OCI-LY7 (cell line): ENCODE data around the gene LHX3. TPM values are rescaled to one million over a fixed set of nuclear protein-coding genes. Genes with fewer than 3 reads are reported as not detected.

ENCODE experiments used
- BruUV-seq: library from RNA; stranded (reverse); fragments of 400-500 nt; replicated peaks from 2 replicates; lab custom pipeline; 2021; lab: Mats Ljungman, UMichigan
- CTCF ChIA-PET: fragments of 300-600 bp; sonication (Branson Sonifier 250); formaldehyde crosslinking; loops from one replicate; lab custom pipeline; 2022; ENCODE audit warnings: antibody characterized with exemption; ENCODE audit not compliant: unreplicated experiment; lab: Charles Lee
- POLR2A ChIA-PET: fragments of 300-600 bp; sonication (Branson Sonifier 250); formaldehyde crosslinking; loops from one replicate; lab custom pipeline; 2022; ENCODE audit warnings: antibody characterized with exemption; lab: Charles Lee
- DNase-seq: peaks from one replicate; pipeline ENCODE4 v3.0.0-alpha.2; 2015; ENCODE audit warnings: low spot score
- H2AFZ ChIP-seq: fragments of 200-600 bp; sonication (generic), shearing (Covaris generic); 2 replicates; pipeline ENCODE4 v1.6.1; 2014; ENCODE audit warnings: mild to moderate bottlenecking, antibody characterized with exemption, low read length, moderate library complexity
- H3K27ac ChIP-seq: fragments of 200-600 bp; sonication (generic); 2 replicates; pipeline ENCODE4 v1.5.1; 2014; ENCODE audit warnings: mixed run types, low read depth, mild to moderate bottlenecking, moderate library complexity, low read length, inconsistent platforms; ENCODE audit not compliant: poor library complexity, severe bottlenecking
- H3K36me3 ChIP-seq: fragments of 200-600 bp; sonication (generic); 2 replicates; pipeline ENCODE4 v1.6.1; 2014; ENCODE audit warnings: mild to moderate bottlenecking, antibody characterized with exemption, low read length, moderate library complexity, mixed read lengths; ENCODE audit not compliant: insufficient read depth
- H3K4me1 ChIP-seq: fragments of 200-600 bp; sonication (generic); 2 replicates; pipeline ENCODE4 v1.5.1; 2014; ENCODE audit warnings: mild to moderate bottlenecking, low read length; ENCODE audit not compliant: insufficient read depth, poor library complexity, severe bottlenecking
- H3K4me2 ChIP-seq: fragments of 200-600 bp; sonication (generic); 2 replicates; pipeline ENCODE4 v1.6.1; 2014; ENCODE audit warnings: mild to moderate bottlenecking, low read length
- H3K4me3 ChIP-seq: fragments of 200-600 bp; sonication (generic); 2 replicates; pipeline ENCODE4 v1.5.1; 2014; ENCODE audit warnings: mild to moderate bottlenecking, low read depth, low read length; ENCODE audit not compliant: poor library complexity, severe bottlenecking
- H3K79me2 ChIP-seq: fragments of 200-600 bp; sonication (generic); 2 replicates; pipeline ENCODE4 v1.6.1; 2016; ENCODE audit warnings: low read depth, mild to moderate bottlenecking, low read length, moderate library complexity, mixed read lengths; ENCODE audit not compliant: insufficient read depth
- H3K9me2 ChIP-seq: fragments of 200-600 bp; sonication (generic); 2 replicates; pipeline ENCODE4 v1.6.1; 2016; ENCODE audit warnings: mild to moderate bottlenecking, low read length, mixed read lengths; ENCODE audit not compliant: insufficient read depth
- H3K9me3 ChIP-seq: fragments of 200-600 bp; sonication (generic); 2 replicates; pipeline ENCODE4 v1.6.1; 2014; ENCODE audit warnings: mild to moderate bottlenecking, mixed run types, low read length, mixed read lengths
- H4K20me1 ChIP-seq: fragments of 200-600 bp; sonication (generic); 2 replicates; pipeline ENCODE4 v1.6.1; 2014; ENCODE audit warnings: mild to moderate bottlenecking, antibody characterized with exemption, low read length, moderate library complexity, mixed read lengths; ENCODE audit not compliant: insufficient read depth
- EZH2phosphoT487 ChIP-seq: fragments of 200-600 bp; sonication (generic); IDR thresholded peaks from 2 replicates; pipeline ENCODE4 v1.6.1; 2018; ENCODE audit warnings: low read depth, borderline replicate concordance, mild to moderate bottlenecking, mixed run types, antibody characterized with exemption, low read length, moderate library complexity, mixed read lengths
- intact Hi-C: fragments of 100-400 bp; cut with micrococcal nuclease; formaldehyde crosslinking; loops from one replicate; pipeline ENCODE4 v1.10.0; 2022; ENCODE audit not compliant: unreplicated experiment
- total RNA-seq, 2 experiments: library from RNA; depleted of rRNA in 1 of 2; stranded (reverse); fragments of >200 nt in 1 of 2; shearing (Covaris generic) in 1 of 2; gene quantifications; 2 replicates each; pipeline ENCODE4 v1.2.3, GENCODE V29; 2014 to 2022
- TF ChIP-seq, protein P1 (sequence below): fragments of 200-600 bp; sonication (generic); conservative IDR thresholded peaks from 2 replicates; pipeline ENCODE4 v1.5.1; 2014; ENCODE audit warnings: mild to moderate bottlenecking, antibody characterized with exemption, low read length, moderate library complexity, mixed read lengths

Gene LHX3
- total RNA-seq, 2 experiments from 2014 or later: 0.15 TPM; not detected in 1

DNA sequence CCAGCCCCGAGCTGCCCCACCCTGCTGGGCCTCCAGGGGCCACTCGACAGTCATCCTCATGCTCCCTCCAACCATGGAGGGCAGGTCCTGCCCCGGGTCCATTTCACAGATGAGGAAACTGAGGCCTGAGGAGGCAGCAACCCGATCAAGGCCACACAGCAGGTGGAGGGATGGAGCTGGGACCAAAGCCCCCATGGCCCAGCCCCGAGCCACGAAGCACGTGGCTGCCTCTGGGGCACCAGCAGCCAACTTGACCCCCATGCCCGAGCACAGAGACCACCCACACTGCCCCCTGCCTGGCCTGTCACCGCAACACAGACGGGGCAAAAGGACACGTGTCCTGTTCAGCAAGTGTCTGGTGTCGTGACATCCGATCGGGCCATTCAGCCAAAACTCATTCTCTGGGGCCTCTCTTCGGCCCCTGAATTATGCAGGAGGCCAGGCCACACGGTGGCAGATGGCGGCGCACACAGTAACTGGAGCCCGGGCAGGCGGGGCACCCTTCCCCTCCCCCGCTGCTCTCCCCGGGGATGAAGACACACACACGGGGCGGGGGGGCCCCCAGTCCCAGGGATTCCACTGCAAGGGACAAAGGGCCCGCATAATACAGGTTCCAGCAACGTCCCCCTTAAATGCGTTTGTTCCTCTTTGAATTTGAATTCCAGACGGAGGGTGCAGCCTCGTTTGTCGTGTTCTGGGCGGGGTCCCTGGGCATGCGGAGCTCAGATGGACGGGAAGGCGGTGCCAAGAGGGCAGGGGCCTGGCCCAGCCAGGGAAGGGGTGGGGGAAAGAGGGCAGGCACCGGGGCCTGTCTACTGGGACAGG is 56.8 kb downstream of the LHX3 start:
- BruUV-seq: no TSS peak
- H3K9me3 ChIP-seq: no peaks in the 10 kb centered on the region
- ChIA-PET CTCF (no interaction called here), POLR2A (no interaction called here)
- intact Hi-C loops: no loop called here
- H3K4me3 ChIP-seq: no peak overlapping the region
- H3K4me1 ChIP-seq: no peaks in the 10 kb centered on the region
- no peak overlapping the region for H2AFZ ChIP-seq
- no peak overlapping the region for H3K4me2 ChIP-seq
- DNase-seq: no peak
- no peaks in the 10 kb centered on the region for H3K36me3 ChIP-seq
- TF ChIP-seq EZH2phosphoT487: no peak
- TF ChIP-seq, protein P1, sequence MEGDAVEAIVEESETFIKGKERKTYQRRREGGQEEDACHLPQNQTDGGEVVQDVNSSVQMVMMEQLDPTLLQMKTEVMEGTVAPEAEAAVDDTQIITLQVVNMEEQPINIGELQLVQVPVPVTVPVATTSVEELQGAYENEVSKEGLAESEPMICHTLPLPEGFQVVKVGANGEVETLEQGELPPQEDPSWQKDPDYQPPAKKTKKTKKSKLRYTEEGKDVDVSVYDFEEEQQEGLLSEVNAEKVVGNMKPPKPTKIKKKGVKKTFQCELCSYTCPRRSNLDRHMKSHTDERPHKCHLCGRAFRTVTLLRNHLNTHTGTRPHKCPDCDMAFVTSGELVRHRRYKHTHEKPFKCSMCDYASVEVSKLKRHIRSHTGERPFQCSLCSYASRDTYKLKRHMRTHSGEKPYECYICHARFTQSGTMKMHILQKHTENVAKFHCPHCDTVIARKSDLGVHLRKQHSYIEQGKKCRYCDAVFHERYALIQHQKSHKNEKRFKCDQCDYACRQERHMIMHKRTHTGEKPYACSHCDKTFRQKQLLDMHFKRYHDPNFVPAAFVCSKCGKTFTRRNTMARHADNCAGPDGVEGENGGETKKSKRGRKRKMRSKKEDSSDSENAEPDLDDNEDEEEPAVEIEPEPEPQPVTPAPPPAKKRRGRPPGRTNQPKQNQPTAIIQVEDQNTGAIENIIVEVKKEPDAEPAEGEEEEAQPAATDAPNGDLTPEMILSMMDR: no peak
- H3K9me2 ChIP-seq: no peaks in the 10 kb centered on the region
- H4K20me1 ChIP-seq: no peaks in the 10 kb centered on the region
- H3K27ac ChIP-seq: no peak overlapping the region
- H3K79me2 ChIP-seq: no peaks in the 10 kb centered on the region

DNA sequence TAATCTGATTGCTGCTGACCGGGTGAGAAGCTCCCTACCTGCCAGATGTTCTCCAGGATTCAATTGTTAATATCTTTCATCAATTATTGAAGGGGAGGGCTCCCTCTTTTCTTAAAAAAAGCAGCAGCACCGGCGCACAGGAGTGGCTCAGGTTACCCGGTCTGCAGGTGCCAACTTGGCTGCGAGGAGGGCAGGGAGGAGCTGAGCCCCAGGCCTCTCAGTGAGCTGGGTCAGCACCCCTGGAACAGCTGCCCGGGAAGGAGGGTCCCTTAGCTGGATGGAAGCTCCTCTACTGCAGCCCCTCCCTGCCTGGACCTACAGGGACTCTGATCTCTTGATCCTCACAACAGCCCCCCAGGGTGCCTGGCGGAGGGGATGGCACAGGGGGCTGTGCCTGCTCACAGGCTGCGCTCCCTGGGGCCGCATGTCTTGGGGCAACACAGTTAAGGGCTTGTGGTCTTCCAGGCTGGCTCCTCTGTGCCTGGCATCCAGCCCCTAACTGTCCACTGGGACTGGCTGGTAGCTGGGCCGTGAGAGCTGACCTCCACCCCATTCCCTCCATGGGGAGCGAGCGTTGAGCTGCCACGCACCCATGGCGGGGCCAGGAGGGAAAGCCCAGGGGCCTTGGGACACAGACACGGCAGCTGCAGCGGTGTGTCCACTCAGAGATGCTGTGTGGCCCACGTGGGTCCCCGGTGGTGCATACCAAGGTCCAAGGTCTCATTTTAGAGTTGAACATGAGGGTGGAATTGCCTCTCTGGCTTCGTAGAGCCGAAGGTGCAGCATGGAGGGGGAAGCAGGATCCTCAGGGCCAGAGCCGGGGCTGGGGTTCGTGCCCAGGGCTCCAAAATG is 57.7 kb downstream of the LHX3 start:
- Histone ChIP-seq H2AFZ (no peak overlapping the region), H3K4me2 (no peak overlapping the region), H3K9me3 (no peaks in the 10 kb centered on the region), H3K9me2 (no peaks in the 10 kb centered on the region), H4K20me1 (no peaks in the 10 kb centered on the region), H3K27ac (no peak overlapping the region), H3K4me3 (no peak overlapping the region), H3K79me2 (no peaks in the 10 kb centered on the region), H3K36me3 (no peaks in the 10 kb centered on the region), H3K4me1 (no peaks in the 10 kb centered on the region)
- ChIA-PET POLR2A (no interaction called here), CTCF (no interaction called here)
- TF ChIP-seq, protein P1: no peak
- TF ChIP-seq EZH2phosphoT487: no peak
- DNase-seq: no peak
- BruUV-seq: no TSS peak
- intact Hi-C loops: no loop called here

Other genes with a start within 250 kb of the LHX3 start
- 59.2 and 75.7 TPM in 2 replicates for gene UBAC1, start 243.8 kb downstream of the LHX3 start, total RNA-seq (2014; rRNA removed; shearing (Covaris generic))
- 42.3 and 42.4 TPM in 2 replicates for gene UBAC1, start 243.8 kb downstream of the LHX3 start, total RNA-seq (2022)
- 0.21 and 0.38 TPM in 2 replicates for gene NACC2, start 109.8 kb downstream of the LHX3 start, total RNA-seq (2014; rRNA removed; shearing (Covaris generic))
- gene NACC2, start 109.8 kb downstream of the LHX3 start, total RNA-seq (2022): 0.63 and 0.72 TPM in 2 replicates
- gene TMEM250, start 86.3 kb downstream of the LHX3 start, total RNA-seq (2014; rRNA removed; shearing (Covaris generic)): 38.4 and 51.0 TPM in 2 replicates
- gene TMEM250, start 86.3 kb downstream of the LHX3 start, total RNA-seq (2022): 50.5 and 53.8 TPM in 2 replicates
- 47.8 and 50.0 TPM in 2 replicates for gene QSOX2, start 40.7 kb upstream of the LHX3 start, total RNA-seq (2014; rRNA removed; shearing (Covaris generic))
- gene QSOX2, start 40.7 kb upstream of the LHX3 start, total RNA-seq (2022): 57.5 and 57.9 TPM in 2 replicates
- gene CCDC187, start 99.0 kb upstream of the LHX3 start, total RNA-seq (2014; rRNA removed; shearing (Covaris generic)): not detected in 2 replicates
- not detected in 2 replicates for gene CCDC187, start 99.0 kb upstream of the LHX3 start, total RNA-seq (2022)
- gene GPSM1, start 122.4 kb upstream of the LHX3 start, total RNA-seq (2014; rRNA removed; shearing (Covaris generic)): not detected in 2 replicates
- not detected in 2 replicates for gene GPSM1, start 122.4 kb upstream of the LHX3 start, total RNA-seq (2022)
- 21.2 and 21.8 TPM in 2 replicates for gene DNLZ, start 158.6 kb upstream of the LHX3 start, total RNA-seq (2014; rRNA removed; shearing (Covaris generic))
- 13.1 and 16.8 TPM in 2 replicates for gene DNLZ, start 158.6 kb upstream of the LHX3 start, total RNA-seq (2022)
- gene CARD9, start 168.5 kb upstream of the LHX3 start, total RNA-seq (2014; rRNA removed; shearing (Covaris generic)): 0.92 and 1.8 TPM in 2 replicates
- gene CARD9, start 168.5 kb upstream of the LHX3 start, total RNA-seq (2022): 1.7 and 2.1 TPM in 2 replicates
- gene SNAPC4, start 195.0 kb upstream of the LHX3 start, total RNA-seq (2014; rRNA removed; shearing (Covaris generic)): 10.2 and 13.4 TPM in 2 replicates
- 15.4 and 16.8 TPM in 2 replicates for gene SNAPC4, start 195.0 kb upstream of the LHX3 start, total RNA-seq (2022)
- gene ENTR1, start 205.5 kb upstream of the LHX3 start, total RNA-seq (2014; rRNA removed; shearing (Covaris generic)): 87.2 and 103 TPM in 2 replicates
- gene ENTR1, start 205.5 kb upstream of the LHX3 start, total RNA-seq (2022): 102 and 109 TPM in 2 replicates
- gene PMPCA, start 205.5 kb upstream of the LHX3 start, total RNA-seq (2014; rRNA removed; shearing (Covaris generic)): 53.3 and 60.4 TPM in 2 replicates
- 76.1 and 76.4 TPM in 2 replicates for gene PMPCA, start 205.5 kb upstream of the LHX3 start, total RNA-seq (2022)
- gene INPP5E, start 234.7 kb upstream of the LHX3 start, total RNA-seq (2014; rRNA removed; shearing (Covaris generic)): 16.7 and 20.2 TPM in 2 replicates
- gene INPP5E, start 234.7 kb upstream of the LHX3 start, total RNA-seq (2022): 21.3 and 27.8 TPM in 2 replicates